ENCODE measurements around the gene PCCA.

GRCh38 chr13:100221166-100221565, 132.3 kb downstream of the PCCA start:
- TF ChIP-seq ZNF274 (IDR thresholded peaks at IDR 0.05; ENCODE audit: low read depth, low read length), result no peak
- TF ChIP-seq YY1 (IDR thresholded peaks at IDR 0.05; ENCODE audit: insufficient read depth, insufficient read length), result no peak
- TF ChIP-seq SUZ12 (IDR thresholded peaks at IDR 0.05; ENCODE audit: extremely low read depth, insufficient read depth, insufficient read length), result no peak
